NCI-H2227 treated with DMSO at 0.1 percent for 48 hours (cell line): ENCODE results near the gene COPS4.
A peak's percentile ranks its signal among the peaks of the same experiment; 100 is the strongest.
"Not testable (repeated sequence)": the region's sequence is repeated elsewhere in the genome, so short reads cannot be mapped to it uniquely, and the experiment has no call there.

ENCODE experiments used
- DNase-seq: peaks from one replicate; lab custom pipeline; 2025; lab: John Stamatoyannopoulos, UW

COPS4 gene

DNA sequence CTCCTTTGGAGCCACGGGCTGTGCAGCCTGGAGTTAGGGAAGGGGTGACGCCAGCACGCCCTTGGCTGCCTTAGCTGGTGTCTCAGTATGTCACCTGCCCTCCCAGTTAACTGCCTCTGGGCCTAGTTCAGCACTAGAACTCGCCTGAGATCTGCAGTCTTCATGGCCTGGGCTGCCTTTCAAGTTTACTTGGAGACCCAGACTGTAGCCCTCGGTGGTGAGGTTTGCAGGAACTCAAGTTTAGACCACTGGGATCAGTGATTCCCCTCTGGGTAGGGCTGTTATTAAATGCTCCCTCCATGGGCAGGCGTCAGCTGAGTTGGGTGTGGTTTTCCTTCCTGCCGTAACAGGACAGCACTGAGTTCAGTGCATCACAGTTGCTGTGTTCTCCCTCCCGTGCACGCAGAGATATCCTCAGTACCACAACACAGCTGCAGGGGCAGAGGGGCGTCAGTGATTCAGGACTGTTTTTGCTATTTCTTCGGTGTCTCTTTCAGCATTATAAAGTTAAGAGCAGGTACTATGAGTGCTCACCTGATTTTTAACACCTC, 49.0 kb downstream of the COPS4 start:
- DNase-seq = no peak

DNA sequence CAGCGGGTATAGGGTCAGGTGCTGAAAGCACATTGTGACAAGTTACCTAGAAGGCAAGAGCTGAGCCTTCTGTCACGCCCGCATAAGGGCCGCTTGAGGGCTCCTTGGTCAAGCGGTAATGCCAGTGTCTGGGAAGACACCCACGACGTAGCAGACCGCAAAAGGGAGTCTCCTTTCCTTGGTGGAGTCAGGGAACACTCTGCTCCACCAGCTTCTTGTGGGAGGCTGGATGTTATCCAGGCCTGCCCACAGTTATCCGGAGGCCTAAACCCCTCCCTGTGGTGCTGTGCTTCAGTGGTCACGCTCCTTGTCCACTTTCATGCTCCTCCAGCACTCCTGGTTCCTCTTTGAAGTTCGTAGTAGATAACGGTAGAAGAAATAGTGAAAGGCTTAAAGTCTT, 50.0 kb downstream of the COPS4 start:
- not testable (repeated sequence) for DNase-seq

DNA sequence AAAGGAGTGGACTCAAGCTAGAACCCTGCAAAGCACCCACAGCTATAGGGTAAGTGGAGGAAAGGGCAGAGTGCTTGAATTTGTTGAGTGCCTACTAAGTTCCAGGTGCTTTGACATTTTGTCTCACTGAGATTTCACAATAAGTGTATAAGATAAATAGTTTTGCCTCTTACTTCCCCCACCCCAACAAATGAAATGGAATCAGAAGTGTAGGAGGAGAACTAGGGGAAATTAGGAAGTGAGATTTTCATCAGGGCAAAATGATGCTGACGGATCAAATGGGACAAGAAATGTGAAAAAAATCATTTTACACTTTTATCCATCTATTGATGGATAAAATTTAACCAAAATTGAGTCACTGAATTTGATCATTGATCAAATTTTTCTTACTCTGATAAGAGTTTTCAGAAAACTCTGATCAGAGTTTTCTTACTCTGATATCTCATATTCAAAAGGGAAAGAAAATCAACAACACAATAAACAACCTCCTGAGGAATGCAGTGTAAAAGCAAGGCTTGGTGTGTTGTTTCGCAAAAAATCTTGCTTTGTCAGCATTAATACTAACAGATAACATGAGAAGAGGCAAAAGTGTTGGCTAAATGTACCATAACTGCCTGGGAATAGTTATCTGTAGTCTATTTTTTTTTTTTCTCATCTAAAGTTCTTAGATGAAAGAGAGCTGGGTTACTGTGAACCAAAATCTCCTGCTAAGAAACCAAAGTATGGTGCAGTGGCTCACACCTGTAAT, 54.6 kb downstream of the COPS4 start:
- no peak for DNase-seq

DNA sequence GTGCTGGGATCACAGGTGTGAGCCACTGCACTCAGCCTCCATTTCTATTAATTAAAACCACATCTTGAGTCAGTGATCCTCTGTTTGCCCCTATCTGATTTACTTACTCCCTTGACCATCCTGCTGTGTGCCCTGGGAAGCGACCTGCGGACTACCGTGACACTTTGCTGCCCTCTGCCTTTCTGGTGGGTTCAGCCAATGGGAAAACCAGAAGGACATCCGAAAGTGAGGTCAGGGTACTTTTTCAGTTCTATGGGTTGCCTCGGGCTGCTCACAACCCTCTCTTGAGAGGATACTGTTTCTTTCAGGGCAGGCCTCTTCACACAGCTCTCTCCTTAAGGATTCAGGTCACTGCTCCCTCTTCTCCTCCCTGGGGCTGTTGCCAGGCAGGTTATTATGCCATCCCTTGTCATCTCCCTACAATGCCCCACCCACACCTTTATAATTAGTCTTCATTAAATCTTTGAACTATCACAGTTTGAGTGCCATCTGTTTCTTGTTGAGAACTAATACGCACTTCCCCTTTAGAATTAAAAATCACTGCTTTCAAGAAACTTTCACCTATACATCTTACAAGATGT, 58.2 kb downstream of the COPS4 start:
- no peak for DNase-seq

DNA sequence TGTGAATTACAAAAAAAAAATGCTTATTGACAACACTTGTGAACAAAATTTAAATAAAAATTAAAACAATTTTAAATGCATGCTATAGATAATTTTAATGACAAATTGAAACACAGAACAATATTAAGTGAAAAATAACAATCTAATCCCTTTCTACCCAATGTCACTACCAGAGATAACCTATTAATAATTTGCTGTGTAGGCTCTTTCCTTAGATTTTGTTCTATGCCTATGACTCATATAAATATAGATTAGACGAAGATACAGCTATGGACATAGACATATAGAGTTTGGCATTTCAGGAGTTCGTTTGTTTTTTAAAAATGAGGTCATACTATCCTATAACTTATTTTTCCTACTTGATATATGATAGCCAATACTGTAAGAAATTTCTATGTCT, 61.4 kb downstream of the COPS4 start:
- DNase-seq = no peak

DNA sequence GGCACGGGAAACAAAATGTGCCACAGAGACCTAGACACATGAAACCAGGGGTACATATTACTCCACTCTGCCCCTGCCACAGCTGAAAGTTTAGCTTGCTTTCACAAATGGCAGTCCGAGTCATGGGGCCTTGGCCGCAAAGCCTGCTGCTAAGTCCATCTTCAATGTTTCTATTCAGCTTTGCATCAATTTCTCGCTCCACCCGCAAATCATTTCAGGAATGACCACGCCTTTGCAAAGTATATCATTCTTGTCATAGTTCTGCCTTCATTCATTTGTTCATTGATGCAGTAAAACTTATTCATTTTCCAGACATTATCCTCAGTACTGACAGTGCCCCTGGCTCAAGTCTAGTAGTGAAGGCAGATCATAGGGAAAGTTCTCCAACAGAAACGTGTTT, 70.0 kb downstream of the COPS4 start:
- DNase-seq = no peak

DNA sequence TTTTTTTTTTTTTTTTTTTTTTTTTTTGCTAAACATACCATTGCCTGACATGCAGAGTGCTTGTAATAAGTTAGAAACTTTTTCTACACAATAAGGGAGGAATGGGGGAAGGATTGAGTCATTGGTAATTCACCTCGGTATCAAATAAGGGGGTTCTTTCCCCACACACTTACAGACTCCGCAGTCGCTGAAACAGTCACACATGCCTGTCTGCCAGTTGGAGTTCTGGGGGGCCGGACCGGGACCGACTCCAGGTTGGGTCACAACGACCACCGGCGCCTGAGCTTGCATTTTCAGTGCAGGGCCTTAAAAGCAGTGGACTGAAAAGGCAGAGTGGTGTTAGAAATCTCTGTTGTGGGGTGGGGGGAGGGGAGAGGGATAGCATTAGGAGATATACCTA, 72.6 kb downstream of the COPS4 start:
- DNase-seq = no peak

DNA sequence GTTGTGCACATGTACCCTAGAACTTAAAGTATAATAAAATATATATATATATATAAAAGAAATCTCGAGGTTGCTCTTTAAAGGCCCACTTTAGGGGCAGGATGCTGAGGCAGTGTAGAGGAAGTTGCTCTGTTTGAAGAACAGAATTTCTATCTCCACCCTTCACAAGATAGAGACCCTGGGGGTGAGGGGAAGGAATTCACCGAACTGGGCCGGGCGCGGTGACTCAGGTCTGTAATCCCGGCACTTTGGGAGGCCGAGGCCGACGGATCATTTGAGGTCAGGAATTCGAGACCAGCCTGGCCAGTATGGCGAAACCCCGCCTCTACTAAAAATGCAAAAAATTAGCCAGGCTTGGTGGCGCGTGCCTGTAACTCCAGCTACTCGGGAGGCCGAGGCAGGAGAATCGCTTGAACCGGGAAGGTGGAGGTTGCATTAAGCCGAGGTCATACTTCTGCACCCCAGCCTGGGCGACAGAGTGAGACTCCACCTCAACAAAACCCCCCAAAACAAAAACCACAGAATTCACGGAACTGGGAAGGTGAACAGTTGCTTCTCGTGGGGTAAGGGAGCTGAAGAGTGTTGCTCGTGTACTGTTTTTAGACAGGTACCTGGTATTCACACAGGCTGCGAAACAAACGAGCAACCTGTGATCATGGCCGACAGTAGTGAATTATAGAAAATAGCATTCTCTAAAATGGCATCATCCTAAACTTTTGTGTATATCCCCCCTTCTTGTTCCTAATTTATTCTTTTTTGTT, 73.3 kb downstream of the COPS4 start:
- no peak for DNase-seq

DNA sequence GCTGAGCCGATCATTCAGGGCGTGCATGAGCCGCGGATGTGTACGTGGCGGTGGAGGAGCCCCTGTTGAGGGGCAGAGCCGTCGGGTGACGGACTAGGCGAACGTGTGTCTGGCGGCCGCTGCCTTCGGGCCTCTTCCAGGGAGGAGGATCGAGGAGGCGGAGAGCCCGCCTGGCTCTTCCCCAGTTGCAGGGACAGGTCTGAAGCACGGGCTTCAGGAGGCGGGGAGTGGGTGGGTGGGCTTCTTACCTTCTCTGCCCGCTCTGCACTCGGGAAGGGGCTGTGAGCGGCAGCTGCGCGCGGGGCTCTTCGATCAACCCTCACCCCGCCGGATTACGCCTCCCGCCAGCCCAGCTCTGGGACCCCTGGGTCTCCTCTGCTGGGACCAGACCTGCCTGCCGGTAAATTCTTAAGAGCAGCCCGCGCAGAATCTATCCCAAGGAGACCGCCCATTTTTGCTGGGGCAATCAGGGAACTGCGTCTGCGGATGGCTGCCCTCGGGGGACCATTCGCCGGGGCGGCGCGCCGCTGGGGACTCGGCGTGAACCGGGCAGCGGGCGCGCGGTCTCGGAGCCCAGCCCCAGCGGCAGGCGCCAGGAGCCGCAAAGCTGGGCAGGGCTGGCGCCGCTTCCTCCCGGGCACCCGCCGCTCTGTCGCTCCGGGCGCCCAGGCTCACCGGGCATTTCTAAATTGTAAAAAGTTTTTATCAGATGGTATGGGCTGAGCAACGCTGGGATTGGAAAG, 74.7 kb downstream of the COPS4 start:
- DNase-seq = peak; percentile 56

DNA sequence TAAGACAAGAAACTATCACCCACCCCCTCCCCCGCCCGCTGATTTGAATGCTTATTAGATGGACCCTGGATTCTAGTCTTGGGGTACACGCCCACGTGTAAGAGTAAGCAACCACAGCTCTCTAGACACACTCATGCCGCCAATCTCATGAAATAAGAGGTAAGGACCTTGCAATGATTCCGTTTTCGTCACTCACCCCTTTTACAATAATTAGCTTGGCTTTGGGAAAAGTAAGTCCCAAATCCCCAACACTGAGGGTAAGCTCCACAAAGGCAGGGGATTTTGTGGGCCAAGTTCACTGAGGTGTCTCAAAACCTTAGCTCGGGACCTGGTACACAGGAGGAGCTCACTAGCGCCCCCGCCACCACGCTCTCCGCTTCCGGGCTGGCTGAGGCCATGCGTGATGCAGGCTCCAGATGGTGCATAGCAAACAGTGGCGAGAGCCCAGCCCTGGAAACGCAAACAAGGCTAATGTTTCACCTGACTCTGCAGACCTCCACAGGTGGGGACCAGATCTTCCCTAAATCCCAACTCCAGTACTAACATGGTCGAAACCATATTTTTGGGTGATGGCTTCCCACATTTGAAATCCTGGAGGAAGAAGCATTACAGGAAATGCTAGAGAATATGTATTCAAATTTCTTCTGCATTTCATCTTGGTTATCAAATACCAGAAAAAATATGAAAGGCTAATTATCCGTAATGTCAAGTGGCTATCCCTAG, 75.4 kb downstream of the COPS4 start:
- DNase-seq = peak; percentile 73

DNA sequence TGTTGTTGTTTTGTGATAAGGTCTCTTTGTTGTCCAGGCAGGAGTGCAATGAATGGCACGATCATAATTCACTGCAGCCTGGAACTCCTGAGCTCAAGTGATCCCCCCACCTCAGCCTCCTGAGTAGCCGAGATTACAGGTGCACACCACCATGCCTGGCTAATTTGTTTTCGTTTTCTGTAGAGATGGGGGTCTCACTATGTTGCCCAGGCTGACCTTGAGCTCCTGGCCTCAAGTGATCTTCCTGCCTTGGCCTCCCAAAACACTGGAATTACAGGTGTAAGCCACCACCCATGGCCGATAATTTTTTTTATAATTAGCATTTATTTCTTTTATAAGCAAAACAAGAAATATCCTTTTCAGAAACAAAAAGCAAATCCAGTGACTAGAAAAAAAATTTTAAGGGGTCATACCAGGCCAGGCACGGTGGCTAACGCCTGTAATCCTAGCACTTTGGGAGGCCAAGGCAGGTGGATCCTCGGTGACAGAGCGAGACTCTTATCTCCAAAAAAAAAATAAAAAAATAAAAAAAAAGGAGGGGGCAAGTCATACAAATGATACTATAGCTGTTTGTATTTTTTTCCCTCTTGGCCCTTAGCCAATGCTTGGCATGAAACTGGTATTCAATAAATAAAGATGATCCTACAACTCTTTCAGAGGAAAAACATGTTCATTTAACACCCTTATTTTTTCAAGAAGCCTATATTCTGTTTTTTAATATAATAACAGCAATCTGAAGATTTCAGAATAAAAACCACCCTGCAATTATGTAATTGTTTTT, 76.2 kb downstream of the COPS4 start:
- DNase-seq = peak; percentile 12

DNA sequence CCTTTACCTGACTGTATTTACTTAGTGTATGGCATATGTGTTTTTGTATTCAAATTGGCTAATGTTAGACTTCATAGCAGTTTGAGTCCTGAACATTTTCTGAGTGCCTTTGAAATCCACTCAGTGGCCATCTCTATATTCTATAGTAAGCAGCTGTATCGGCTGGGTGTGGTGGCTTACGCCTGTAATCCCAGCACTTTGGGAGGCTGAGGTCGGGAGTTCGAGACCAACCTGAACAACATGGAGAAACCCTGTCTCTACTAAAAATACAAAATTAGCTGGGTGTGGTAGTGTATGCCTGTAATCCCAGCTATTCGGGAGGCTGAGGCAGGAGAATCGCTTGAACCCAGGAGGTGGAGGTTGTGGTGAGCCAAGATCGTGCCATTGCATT, 76.8 kb downstream of the COPS4 start:
- not testable (repeated sequence) for DNase-seq

DNA sequence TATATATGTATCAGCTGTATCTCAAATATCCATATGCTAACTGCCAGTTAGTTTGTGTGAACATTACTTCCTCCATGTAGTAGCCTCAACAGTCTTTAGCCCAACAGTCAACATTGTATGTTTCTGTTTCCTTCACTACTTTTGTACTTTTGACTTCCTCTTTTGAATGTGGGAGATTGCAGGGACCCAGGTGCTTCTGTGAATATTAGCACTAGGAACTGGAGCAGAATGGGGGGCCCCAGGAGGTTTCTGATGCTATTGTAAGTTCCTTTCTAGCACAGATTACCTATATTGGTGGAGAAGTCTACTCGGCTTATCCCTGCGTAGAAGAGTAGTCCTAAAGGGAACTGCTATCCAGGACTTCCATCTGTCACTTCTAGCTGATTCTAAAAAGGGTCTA, 77.2 kb downstream of the COPS4 start:
- no peak for DNase-seq

DNA sequence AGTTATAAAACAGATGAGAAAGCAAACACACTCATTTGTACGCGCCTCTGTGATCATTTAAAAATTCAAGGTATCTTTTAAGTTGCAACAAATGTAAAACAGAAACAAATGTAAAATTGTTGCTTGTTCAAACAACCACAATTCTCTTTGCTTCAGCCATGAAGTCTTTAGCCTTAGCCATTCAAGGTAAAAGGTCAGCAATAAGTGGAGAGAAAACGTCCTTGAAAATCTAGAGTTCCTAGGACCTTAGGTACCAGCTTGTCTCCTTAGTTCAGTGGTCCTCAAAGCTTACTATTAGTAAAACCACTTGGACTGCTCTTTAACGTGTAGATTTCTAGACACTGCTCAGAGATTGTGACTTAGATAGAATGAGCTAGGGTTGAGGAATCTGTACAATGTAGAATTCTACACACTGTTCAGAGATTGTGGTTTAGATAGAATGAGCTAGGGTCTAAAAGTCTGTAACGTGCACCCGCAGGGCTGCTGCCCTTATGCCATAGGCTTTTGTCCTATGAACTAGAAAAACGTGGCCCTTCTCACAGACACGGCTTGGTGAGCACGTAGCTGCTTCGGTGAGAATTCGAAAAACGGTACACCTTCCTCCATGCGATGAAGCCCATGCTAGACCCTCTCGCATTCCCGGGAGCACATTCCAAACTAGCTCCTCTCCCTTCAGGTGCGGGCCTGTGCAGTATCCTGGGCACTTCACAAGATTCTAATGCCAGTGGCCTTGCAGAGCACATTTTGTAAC, 77.9 kb downstream of the COPS4 start:
- no peak for DNase-seq

DNA sequence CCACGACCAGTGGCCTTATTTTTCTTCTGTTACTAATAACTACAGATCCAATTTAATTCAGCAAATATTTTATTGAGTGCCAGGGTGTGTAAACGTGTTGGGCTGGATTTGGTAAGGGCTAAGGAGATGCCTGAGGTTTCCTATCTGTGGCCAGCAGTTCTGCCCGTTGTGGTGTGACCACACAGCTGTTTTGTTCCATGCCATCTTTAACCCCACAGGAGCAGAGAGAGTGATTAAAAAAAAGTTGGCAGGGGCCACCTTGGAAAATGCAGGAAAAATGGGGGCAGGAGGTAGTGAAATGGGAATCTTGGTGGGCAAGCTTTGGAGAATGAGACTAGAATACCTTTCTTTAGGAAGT, 78.4 kb downstream of the COPS4 start:
- no peak for DNase-seq

DNA sequence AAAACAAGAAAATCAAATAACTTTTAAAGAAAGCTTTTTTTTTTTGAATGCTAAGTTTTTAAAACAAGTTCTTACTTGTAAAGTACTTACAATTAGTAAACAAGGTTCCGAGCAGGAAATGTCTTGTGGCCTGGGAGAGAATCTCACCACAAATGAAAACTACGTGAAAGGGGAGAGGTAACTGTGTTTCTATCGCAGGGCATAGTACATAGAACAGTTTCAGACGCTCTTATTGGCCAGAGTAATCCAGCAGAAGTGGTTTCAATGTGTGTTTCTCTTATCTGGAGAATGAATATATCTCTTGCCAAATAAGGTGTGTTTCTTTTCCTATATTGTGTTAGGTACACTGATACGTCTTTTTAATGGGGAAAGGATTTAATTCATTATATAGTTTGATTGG, 79.6 kb downstream of the COPS4 start, which contains the start of gene PLAC8:
Gene PLAC8, minus strand, starts transcription at position 154 of the 400 bp plus-strand sequence. CDS start 6,808 bp downstream, outside the sequence.
- DNase-seq = no peak

DNA sequence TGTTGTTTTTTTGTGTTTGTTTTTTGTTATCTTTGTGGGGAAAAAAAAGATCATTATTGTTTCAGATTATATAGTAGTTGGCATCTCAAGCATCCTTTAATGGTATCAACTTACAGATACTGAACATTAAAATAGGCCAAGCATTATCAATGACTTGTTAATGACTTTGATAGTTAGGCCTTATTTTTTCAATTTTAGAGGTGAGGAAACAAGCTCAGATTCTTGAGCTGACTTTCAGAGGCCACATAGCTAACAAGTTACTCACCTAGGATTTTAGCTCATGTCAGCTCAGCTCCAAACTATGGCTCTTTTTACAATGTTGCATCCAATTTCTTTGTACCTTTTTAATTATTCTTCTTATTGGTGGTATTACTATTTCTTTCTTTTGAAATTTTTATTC, 80.0 kb downstream of the COPS4 start:
- no peak for DNase-seq

DNA sequence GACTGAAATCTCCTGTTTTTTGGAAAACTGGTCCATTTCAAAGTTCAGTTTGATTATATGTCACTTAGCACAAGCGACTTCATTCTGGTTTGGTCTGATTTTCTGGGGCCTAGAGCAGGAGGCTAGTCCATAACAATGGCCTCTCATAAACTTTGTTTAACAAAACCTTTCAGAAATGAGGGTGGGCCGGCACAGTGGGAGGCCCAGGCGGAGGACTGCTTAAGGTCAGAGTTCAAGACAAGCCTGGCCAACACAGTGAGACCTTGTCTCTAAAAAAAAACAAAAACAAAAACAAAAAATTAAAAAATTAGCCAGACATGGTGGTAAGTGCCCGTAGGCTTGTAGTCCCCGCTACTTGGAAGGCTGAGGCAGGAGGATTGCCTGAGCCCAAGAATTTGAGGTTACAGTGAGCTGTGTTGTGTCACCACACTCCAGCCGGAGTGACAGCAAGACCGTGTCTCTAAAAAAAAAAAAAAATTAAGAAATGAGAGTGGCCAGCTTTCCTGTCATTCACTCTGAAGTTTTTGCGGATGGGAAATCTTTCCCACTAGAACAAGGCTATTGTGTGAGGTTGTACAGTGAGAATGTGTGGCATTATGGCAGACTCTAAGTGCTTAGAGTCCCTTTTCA, 80.8 kb downstream of the COPS4 start:
- no peak for DNase-seq

DNA sequence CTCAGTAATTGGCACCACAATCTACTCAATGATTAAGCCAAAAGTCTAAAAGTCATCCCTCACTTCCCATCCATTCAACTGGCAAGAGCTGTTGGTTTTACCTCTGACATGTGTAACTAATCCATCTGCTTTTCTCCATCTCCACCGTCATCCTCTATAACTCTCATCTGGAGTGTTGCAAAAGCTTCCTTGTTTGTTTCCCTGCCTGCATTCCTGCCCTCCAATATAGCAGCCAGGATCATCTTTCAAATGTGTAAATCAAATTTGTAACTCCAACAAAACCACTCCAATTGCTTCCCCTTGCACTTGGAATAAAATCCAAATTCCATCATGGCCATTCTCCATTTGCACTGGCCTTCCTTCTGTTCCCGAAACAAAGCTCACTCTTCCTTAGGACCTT, 83.9 kb downstream of the COPS4 start:
- DNase-seq = no peak

DNA sequence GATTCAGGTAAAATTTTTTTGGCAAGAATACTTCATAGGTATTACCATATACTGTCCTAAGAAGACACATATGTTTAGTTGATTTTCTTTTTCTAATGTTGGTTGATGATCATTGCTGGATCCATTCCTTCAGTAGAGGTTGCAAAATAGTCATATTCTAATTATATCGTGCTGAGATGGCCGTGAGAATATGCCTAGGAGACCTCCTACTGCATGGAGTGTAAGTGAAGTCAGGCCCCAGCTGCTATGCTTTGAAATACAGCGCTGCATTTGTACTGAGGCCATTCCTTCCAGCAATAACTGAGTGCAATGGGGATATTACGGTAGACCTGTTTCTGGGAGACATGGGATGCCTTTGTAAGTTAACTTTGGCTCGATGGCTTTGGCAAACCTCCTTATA, 86.3 kb downstream of the COPS4 start:
- DNase-seq = no peak
